Transverse colon (tissue), 4 donors: ENCODE results near the gene TP53BP1. TPM values are rescaled to one million over a fixed set of nuclear protein-coding genes. Genes with fewer than 3 reads are reported as not detected.

ENCODE experiments used
- DNase-seq: peaks from one replicate; pipeline ENCODE4 v3.0.0-alpha.2; 2019
- H3K27ac ChIP-seq, 4 donors: fragments of 200-600 bp; sonication (generic); 2 replicates each; pipeline ENCODE4 v1.5.1; 2016 to 2018; ENCODE audit warnings: inconsistent platforms in 4 of 4
- H3K27me3 ChIP-seq: fragments of 200-600 bp; sonication (generic); 2 replicates; pipeline ENCODE4 v1.5.1; 2017; ENCODE audit warnings: inconsistent platforms
- H3K36me3 ChIP-seq, 4 donors: fragments of 200-600 bp; sonication (generic); 2 replicates each; pipeline ENCODE4 v1.5.1; 2017 to 2019; ENCODE audit warnings: inconsistent platforms in 4 of 4
- H3K4me1 ChIP-seq, 4 donors: fragments of 200-600 bp; sonication (generic); 2 replicates each; pipeline ENCODE4 v1.5.1; 2017 to 2020; ENCODE audit warnings: inconsistent platforms in 4 of 4
- H3K4me3 ChIP-seq, 4 donors: fragments of 200-600 bp; sonication (generic); 1 replicate in 1 of 4; 2 replicates in 3 of 4; pipeline versions ENCODE4 v1.5.1 to v1.6.1; 2017 to 2019; ENCODE audit warnings: inconsistent platforms in 4 of 4
- H3K9me3 ChIP-seq, 2 donors: fragments of 200-600 bp; sonication (generic); 2 replicates each; pipeline ENCODE4 v1.5.1; 2017 to 2019; ENCODE audit warnings: inconsistent platforms in 2 of 2
- CTCF ChIP-seq, 5 experiments: fragments of 200-600 bp in 3 of 5; fragments of 450-650 bp in 2 of 5; sonication (generic) in 3 of 5; IDR thresholded peaks; 1 replicate in 2 of 5; 2 replicates in 3 of 5; pipeline ENCODE4 v1.5.1; 2016 to 2017; ENCODE audit warnings: antibody characterized with exemption in 5 of 5, inconsistent platforms in 3 of 5, mild to moderate bottlenecking in 2 of 5, moderate library complexity in 1 of 5
- EP300 ChIP-seq: sonication (generic); formaldehyde crosslinking; IDR thresholded peaks from one replicate; pipeline ENCODE4 v1.6.1; 2017; ENCODE audit warnings: antibody characterized with exemption, low read depth
- POLR2A ChIP-seq: fragments of 450-650 bp; IDR thresholded peaks from one replicate; pipeline ENCODE4 v1.6.1; 2016; ENCODE audit warnings: antibody characterized with exemption, mild to moderate bottlenecking, moderate library complexity
- POLR2AphosphoS5 ChIP-seq, 3 donors: sonication (generic); formaldehyde crosslinking; IDR thresholded peaks; one replicate each; pipeline ENCODE4 v1.6.1; 2016; ENCODE audit warnings: antibody characterized with exemption in 3 of 3
- WGBS, 2 donors: methylation state at CpG; one replicate each; pipeline ENCODE4 v1.1.5; 2018; ENCODE audit warnings: low coverage in 1 of 2; 5-methylcytosine and 5-hydroxymethylcytosine counted together
- in situ Hi-C, 4 donors: fragments of 200-750 bp; cut with MboI; loops; one replicate each; pipeline versions ENCODE4 v1.15.0 to v1.15.1; 2017; ENCODE audit warnings: low sequenced_read_pairs in 3 of 4, low pct_ligation_motif_present in 1 of 4, low pct_unique_long_range_greater_than_20kb in 1 of 4
- intact Hi-C: fragments of 100-400 bp; cut with DNase I; formaldehyde crosslinking; loops from one replicate; pipeline ENCODE4 v1.15.1; 2023; ENCODE audit warnings: low total_unique reads
- total RNA-seq, 4 donors: library from RNA; depleted of rRNA; stranded (reverse); fragments of >200 nt; gene quantifications; one replicate each; pipeline ENCODE4 v1.1.0, GENCODE V29; 2016

The TP53BP1 gene
- total RNA-seq, 4 donors from 2014 or later, result 25.1 to 40.8 (median 33.7) TPM

- in situ Hi-C loops (no loop called here), intact Hi-C loops (no loop called here)
- DNase-seq, result no peak
- Histone ChIP-seq H3K4me1 (peaks cover 0 to 21% (median 10%) of the 10 kb centered on the region in 4 donors), H3K27me3 (no peaks in the 10 kb centered on the region), H3K9me3 (no peaks in the 10 kb centered on the region), H3K36me3 (no peaks in the 10 kb centered on the region), H3K27ac (no peak overlapping the region), H3K4me3 (no peak overlapping the region)
- 100% methylated on average over 12 of the region's 15 CpGs; no CpG with 5 or more reads in 1 of the 2 donors for WGBS, 2 donors
- TF ChIP-seq POLR2A (no peak), CTCF (IDR thresholded peaks at IDR 0.05) (no peak), POLR2AphosphoS5 (IDR thresholded peaks at IDR 0.05) (no peak), EP300 (no peak)
Observed at GRCh38 chr15:43529141-43529540, 36.2 kb upstream of the TP53BP1 start.

GRCh38 chr15:43528542-43529007 lies 35.6 kb upstream of the TP53BP1 start:
- Histone ChIP-seq H3K4me1 (peaks cover 0 to 21% (median 10%) of the 10 kb centered on the region in 4 donors), H3K4me3 (no peak overlapping the region), H3K27me3 (no peaks in the 10 kb centered on the region), H3K9me3 (no peaks in the 10 kb centered on the region), H3K27ac (no peak overlapping the region), H3K36me3 (no peaks in the 10 kb centered on the region)
- in situ Hi-C loops, result no loop called here
- no peak for TF ChIP-seq POLR2A
- TF ChIP-seq EP300, result no peak
- no peak for TF ChIP-seq CTCF (IDR thresholded peaks at IDR 0.05)
- TF ChIP-seq POLR2AphosphoS5 (IDR thresholded peaks at IDR 0.05), result no peak
- 80% methylated on average over 11 of the region's 11 CpGs; no CpG with 5 or more reads in 1 of the 2 donors for WGBS, 2 donors
- DNase-seq, result no peak
- intact Hi-C loops, result no loop called here

GRCh38 chr15:43527802-43528541 lies 35.0 kb upstream of the TP53BP1 start:
- Histone ChIP-seq H3K4me3 (no peak overlapping the region), H3K36me3 (no peaks in the 10 kb centered on the region), H3K9me3 (no peaks in the 10 kb centered on the region), H3K27ac (no peak overlapping the region), H3K27me3 (no peaks in the 10 kb centered on the region), H3K4me1 (peaks cover 0 to 18% (median 7%) of the 10 kb centered on the region in 4 donors)
- DNase-seq, result no peak
- in situ Hi-C loops (no loop called here), intact Hi-C loops (no loop called here)
- no peak for TF ChIP-seq EP300
- TF ChIP-seq CTCF (IDR thresholded peaks at IDR 0.05), result no peak
- no peak for TF ChIP-seq POLR2A
- TF ChIP-seq POLR2AphosphoS5 (IDR thresholded peaks at IDR 0.05), result no peak
- WGBS, 2 donors, result 84% methylated on average over 12 of the region's 12 CpGs; no CpG with 5 or more reads in 1 of the 2 donors

DNA sequence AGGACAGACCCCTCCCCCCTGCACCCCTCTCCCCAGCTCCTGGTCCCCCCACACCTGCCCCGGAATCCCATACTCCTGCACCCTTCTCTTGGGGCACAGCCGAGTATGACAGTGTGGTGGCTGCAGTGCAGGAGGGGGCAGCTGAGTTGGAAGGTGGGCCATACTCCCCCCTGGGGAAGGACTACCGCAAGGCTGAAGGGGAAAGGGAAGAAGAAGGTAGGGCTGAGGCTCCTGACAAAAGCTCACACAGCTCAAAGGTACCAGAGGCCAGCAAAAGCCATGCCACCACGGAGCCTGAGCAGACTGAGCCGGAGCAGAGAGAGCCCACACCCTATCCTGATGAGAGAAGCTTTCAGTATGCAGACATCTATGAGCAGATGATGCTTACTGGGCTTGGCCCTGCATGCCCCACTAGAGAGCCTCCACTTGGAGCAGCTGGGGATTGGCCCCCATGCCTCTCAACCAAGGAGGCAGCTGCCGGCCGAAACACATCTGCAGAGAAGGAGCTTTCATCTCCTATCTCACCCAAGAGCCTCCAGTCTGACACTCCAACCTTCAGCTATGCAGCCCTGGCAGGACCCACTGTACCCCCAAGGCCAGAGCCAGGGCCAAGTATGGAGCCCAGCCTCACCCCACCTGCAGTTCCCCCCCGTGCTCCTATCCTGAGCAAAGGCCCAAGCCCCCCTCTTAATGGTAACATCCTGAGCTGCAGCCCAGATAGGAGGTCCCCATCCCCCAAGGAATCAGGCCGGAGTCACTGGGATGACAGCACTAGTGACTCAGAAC lies 34.3 kb upstream of the TP53BP1 start:
- Histone ChIP-seq H3K27me3 (no peaks in the 10 kb centered on the region), H3K36me3 (peaks cover 0 to 4% (median 0%) of the 10 kb centered on the region in 4 donors), H3K4me1 (peaks cover 0 to 11% (median 4%) of the 10 kb centered on the region in 4 donors), H3K27ac (no peak overlapping the region), H3K9me3 (no peaks in the 10 kb centered on the region), H3K4me3 (no peak overlapping the region)
- in situ Hi-C loops (no loop called here), intact Hi-C loops (no loop called here)
- TF ChIP-seq CTCF (IDR thresholded peaks at IDR 0.05), result no peak
- TF ChIP-seq POLR2AphosphoS5 (IDR thresholded peaks at IDR 0.05), result no peak
- no peak for TF ChIP-seq EP300
- no peak for DNase-seq
- 77% methylated on average over 9 of the region's 9 CpGs; no CpG with 5 or more reads in 1 of the 2 donors for WGBS, 2 donors
